CD4-positive, CD25-positive, alpha-beta regulatory T cell (primary cell): Measurements from ENCODE around the gene LRRC8C. TPM values are rescaled to one million over a fixed set of nuclear protein-coding genes. Genes with fewer than 3 reads are reported as not detected.

Experiments
- ATAC-seq, 2 donors: fragments of 150-1000 bp; cut with Tn5 transposase; one replicate each; pipeline ENCODE4 v1.10.0; 2021; ENCODE audit warnings: low read depth in 2 of 2, moderate number of reproducible peaks in 2 of 2, moderate library complexity in 1 of 2
- DNase-seq, 3 donors: peaks; one replicate each; pipeline versions ENCODE4 v3.0.0 to v3.0.0-alpha.2; 2012 to 2022; ENCODE audit warnings: mixed read lengths in 1 of 3
- H3K27ac ChIP-seq: one replicate; pipeline ENCODE4 v1.7.0; 2013; ENCODE audit warnings: mild to moderate bottlenecking, low read length; ENCODE audit not compliant: insufficient read depth, poor library complexity, severe bottlenecking
- H3K27me3 ChIP-seq: one replicate; pipeline ENCODE4 v1.7.0; 2013; ENCODE audit warnings: low read length; ENCODE audit not compliant: control insufficient read depth, insufficient read depth
- H3K36me3 ChIP-seq: one replicate; pipeline ENCODE4 v1.7.0; 2013; ENCODE audit warnings: mild to moderate bottlenecking, low read length, moderate library complexity; ENCODE audit not compliant: control insufficient read depth, insufficient read depth
- H3K4me1 ChIP-seq: 2 replicates; pipeline ENCODE4 v1.7.0; 2013; ENCODE audit warnings: mild to moderate bottlenecking, low read length; ENCODE audit not compliant: insufficient read depth, control insufficient read depth, poor library complexity, severe bottlenecking
- H3K4me3 ChIP-seq: one replicate; pipeline ENCODE4 v1.7.0; 2013; ENCODE audit warnings: low read depth, mild to moderate bottlenecking, low read length, moderate library complexity
- H3K9me3 ChIP-seq, 2 experiments: 1 replicate in 1 of 2; 2 replicates in 1 of 2; pipeline ENCODE4 v1.7.0; 2013; ENCODE audit warnings: low read length in 2 of 2, mild to moderate bottlenecking in 1 of 2, moderate library complexity in 1 of 2; ENCODE audit not compliant: control insufficient read depth in 2 of 2
- H3K27ac Mint-ChIP-seq, 3 donors: one replicate each; pipeline ENCODE4 v1.8.0; 2020 to 2022; ENCODE audit warnings: mild to moderate bottlenecking in 3 of 3, mixed read lengths in 3 of 3, moderate library complexity in 2 of 3
- H3K27me3 Mint-ChIP-seq: one replicate; pipeline ENCODE4 v1.8.0; 2022; ENCODE audit warnings: mild to moderate bottlenecking, mixed read lengths
- H3K36me3 Mint-ChIP-seq: one replicate; pipeline ENCODE4 v1.8.0; 2020; ENCODE audit warnings: mixed read lengths
- H3K4me1 Mint-ChIP-seq, 4 donors: one replicate each; pipeline ENCODE4 v1.8.0; 2020 to 2022; ENCODE audit warnings: mixed read lengths in 4 of 4, mild to moderate bottlenecking in 1 of 4
- H3K4me3 Mint-ChIP-seq, 4 donors: one replicate each; pipeline ENCODE4 v1.8.0; 2020 to 2022; ENCODE audit warnings: mild to moderate bottlenecking in 4 of 4, mixed read lengths in 4 of 4, moderate library complexity in 3 of 4
- H3K9me3 Mint-ChIP-seq, 7 donors: one replicate each; pipeline ENCODE4 v1.8.0; 2020 to 2022; ENCODE audit warnings: mixed read lengths in 7 of 7, mild to moderate bottlenecking in 3 of 7, moderate library complexity in 2 of 7
- polyA plus RNA-seq, 4 donors: library from polyadenylated mRNA; unstranded; fragments of 300-500 nt; fragmentation: Illumina TruSeq; gene quantifications; one replicate each; pipeline ENCODE4 v1.2.3, GENCODE V29; 2021
- total RNA-seq: library from RNA; stranded (reverse); gene quantifications from one replicate; pipeline ENCODE4 v1.2.3, GENCODE V29; 2022

The LRRC8C gene
- total and polyA plus RNA-seq, 5 donors from 2014 or later = 22.8 to 70.4 (median 24.9) TPM

- Histone ChIP-seq H3K27me3 (no peaks in the 10 kb centered on the region), H3K4me3 (peak overlapping the region; percentile 22), H3K27ac (no peak overlapping the region), H3K4me1 (peaks cover 65% of the 10 kb centered on the region), H3K36me3 (no peaks in the 10 kb centered on the region), H3K9me3 (no peaks in the 10 kb centered on the region)
- H3K4me1 Mint-ChIP-seq = peaks cover 29 to 93% (median 76%) of the 10 kb centered on the region in 4 donors
- DNase-seq (no peak), ATAC-seq (no peak)
- no peaks in the 10 kb centered on the region for H3K9me3 Mint-ChIP-seq
- H3K27me3 Mint-ChIP-seq = no peaks in the 10 kb centered on the region
- peak overlapping the region; percentile 94 to 99 (median 98) for H3K27ac Mint-ChIP-seq
- no peaks in the 10 kb centered on the region for H3K36me3 Mint-ChIP-seq
- H3K4me3 Mint-ChIP-seq = peak overlapping the region in 3 of 4 donors; percentile 42 to 56 (median 55)
Measured at GRCh38 chr1:89603651-89604413, 29.1 kb upstream of the LRRC8C start.

GRCh38 chr1:89604414-89604735 lies 28.5 kb upstream of the LRRC8C start:
- H3K4me1 Mint-ChIP-seq = peaks cover 25 to 93% (median 75%) of the 10 kb centered on the region in 4 donors
- Histone ChIP-seq H3K4me3 (peak overlapping the region; percentile 22), H3K36me3 (no peaks in the 10 kb centered on the region), H3K9me3 (no peaks in the 10 kb centered on the region), H3K27me3 (no peaks in the 10 kb centered on the region), H3K4me1 (peaks cover 69% of the 10 kb centered on the region), H3K27ac (no peak overlapping the region)
- H3K27me3 Mint-ChIP-seq = no peaks in the 10 kb centered on the region
- ATAC-seq (no peak), DNase-seq (no peak)
- no peaks in the 10 kb centered on the region for H3K9me3 Mint-ChIP-seq
- peak overlapping the region; percentile 94 to 99 (median 98) for H3K27ac Mint-ChIP-seq
- peak overlapping the region in 2 of 4 donors; percentile 19 to 21 for H3K4me3 Mint-ChIP-seq
- H3K36me3 Mint-ChIP-seq = no peaks in the 10 kb centered on the region

GRCh38 chr1:89605692-89606091 lies 27.2 kb upstream of the LRRC8C start:
- H3K27ac Mint-ChIP-seq = peak overlapping the region; percentile 94 to 99 (median 98)
- H3K27me3 Mint-ChIP-seq = no peaks in the 10 kb centered on the region
- peak overlapping the region in 3 of 4 donors; percentile 31 to 88 (median 64) for H3K4me3 Mint-ChIP-seq
- no peak for ATAC-seq
- Histone ChIP-seq H3K4me3 (peak overlapping the region; percentile 82), H3K4me1 (peaks cover 83% of the 10 kb centered on the region), H3K27me3 (no peaks in the 10 kb centered on the region), H3K36me3 (no peaks in the 10 kb centered on the region), H3K9me3 (no peaks in the 10 kb centered on the region), H3K27ac (peak overlapping the region; percentile 92)
- no peaks in the 10 kb centered on the region for H3K9me3 Mint-ChIP-seq
- no peaks in the 10 kb centered on the region for H3K36me3 Mint-ChIP-seq
- no peak for DNase-seq
- H3K4me1 Mint-ChIP-seq = peaks cover 26 to 93% (median 69%) of the 10 kb centered on the region in 4 donors

GRCh38 chr1:89606227-89606980 lies 26.5 kb upstream of the LRRC8C start:
- peaks cover 90% of the 10 kb centered on the region for H3K4me1 ChIP-seq
- H3K27me3 Mint-ChIP-seq = no peaks in the 10 kb centered on the region
- H3K27ac Mint-ChIP-seq = peak overlapping the region; percentile 94 to 99 (median 98)
- no peaks in the 10 kb centered on the region for H3K9me3 ChIP-seq
- no peaks in the 10 kb centered on the region for H3K36me3 Mint-ChIP-seq
- H3K36me3 ChIP-seq = no peaks in the 10 kb centered on the region
- ATAC-seq (no peak), DNase-seq (peak in 2 of 3 donors; percentile 29 to 73)
- H3K27ac ChIP-seq = peak overlapping the region; percentile 92
- H3K4me1 Mint-ChIP-seq = peaks cover 31 to 96% (median 72%) of the 10 kb centered on the region in 4 donors
- H3K27me3 ChIP-seq = no peaks in the 10 kb centered on the region
- no peaks in the 10 kb centered on the region for H3K9me3 Mint-ChIP-seq
- H3K4me3 Mint-ChIP-seq = peak overlapping the region; percentile 64 to 88 (median 78)
- H3K4me3 ChIP-seq = peak overlapping the region; percentile 82

- Histone ChIP-seq H3K9me3 (no peaks in the 10 kb centered on the region), H3K27ac (peak overlapping the region; percentile 92), H3K4me1 (peaks cover 97% of the 10 kb centered on the region), H3K36me3 (no peaks in the 10 kb centered on the region), H3K4me3 (peak overlapping the region; percentile 82), H3K27me3 (no peaks in the 10 kb centered on the region)
- Mint-ChIP-seq H3K27ac (peak overlapping the region; percentile 94 to 99 (median 98)), H3K4me1 (peaks cover 38 to 96% (median 74%) of the 10 kb centered on the region in 4 donors), H3K4me3 (peak overlapping the region; percentile 64 to 88 (median 78)), H3K36me3 (no peaks in the 10 kb centered on the region), H3K27me3 (no peaks in the 10 kb centered on the region), H3K9me3 (no peaks in the 10 kb centered on the region)
- peak; percentile 27 to 92 (median 82) for DNase-seq
- peak; percentile 56 to 64 for ATAC-seq
Measured at GRCh38 chr1:89607156-89607555, 25.8 kb upstream of the LRRC8C start.

GRCh38 chr1:89607586-89608318 lies 25.2 kb upstream of the LRRC8C start:
- peak overlapping the region; percentile 64 to 88 (median 78) for H3K4me3 Mint-ChIP-seq
- no peak for DNase-seq
- H3K36me3 Mint-ChIP-seq = no peaks in the 10 kb centered on the region
- H3K36me3 ChIP-seq = no peaks in the 10 kb centered on the region
- peak overlapping the region; percentile 98 to 99 (median 99) for H3K27ac Mint-ChIP-seq
- ATAC-seq = no peak
- no peaks in the 10 kb centered on the region for H3K27me3 Mint-ChIP-seq
- H3K27me3 ChIP-seq = no peaks in the 10 kb centered on the region
- peak overlapping the region; percentile 92 for H3K27ac ChIP-seq
- peaks cover 99% of the 10 kb centered on the region for H3K4me1 ChIP-seq
- H3K9me3 ChIP-seq = no peaks in the 10 kb centered on the region
- peaks cover 39 to 97% (median 74%) of the 10 kb centered on the region in 4 donors for H3K4me1 Mint-ChIP-seq
- H3K9me3 Mint-ChIP-seq = no peaks in the 10 kb centered on the region
- peak overlapping the region; percentile 82 for H3K4me3 ChIP-seq

GRCh38 chr1:89608319-89608983 lies 24.5 kb upstream of the LRRC8C start:
- H3K27me3 Mint-ChIP-seq = no peaks in the 10 kb centered on the region
- peak; percentile 69 to 92 (median 75) for DNase-seq

More at GRCh38 chr1:89608319-89608983, 24.5 kb upstream of the LRRC8C start:
- Mint-ChIP-seq H3K4me3 (peak overlapping the region; percentile 64 to 88 (median 78)), H3K36me3 (no peaks in the 10 kb centered on the region), H3K9me3 (no peaks in the 10 kb centered on the region), H3K4me1 (peaks cover 36 to 93% (median 69%) of the 10 kb centered on the region in 4 donors), H3K27ac (peak overlapping the region; percentile 98 to 99 (median 99))
- Histone ChIP-seq H3K9me3 (no peaks in the 10 kb centered on the region), H3K36me3 (no peaks in the 10 kb centered on the region), H3K27ac (peak overlapping the region; percentile 92), H3K4me3 (peak overlapping the region; percentile 82), H3K4me1 (peaks cover 96% of the 10 kb centered on the region), H3K27me3 (no peaks in the 10 kb centered on the region)
- ATAC-seq = peak; percentile 72 to 74
